GM18502 (cell line): ENCODE measurements around the gene SNX15.

Experiments
- ATAC-seq: cut with Tn5 transposase; IDR thresholded peaks from one replicate; pipeline ENCODE4 v1.9.1; 2021; ENCODE audit warnings: mild to moderate bottlenecking; ENCODE audit not compliant: unreplicated experiment, poor library complexity

The SNX15 gene

DNA sequence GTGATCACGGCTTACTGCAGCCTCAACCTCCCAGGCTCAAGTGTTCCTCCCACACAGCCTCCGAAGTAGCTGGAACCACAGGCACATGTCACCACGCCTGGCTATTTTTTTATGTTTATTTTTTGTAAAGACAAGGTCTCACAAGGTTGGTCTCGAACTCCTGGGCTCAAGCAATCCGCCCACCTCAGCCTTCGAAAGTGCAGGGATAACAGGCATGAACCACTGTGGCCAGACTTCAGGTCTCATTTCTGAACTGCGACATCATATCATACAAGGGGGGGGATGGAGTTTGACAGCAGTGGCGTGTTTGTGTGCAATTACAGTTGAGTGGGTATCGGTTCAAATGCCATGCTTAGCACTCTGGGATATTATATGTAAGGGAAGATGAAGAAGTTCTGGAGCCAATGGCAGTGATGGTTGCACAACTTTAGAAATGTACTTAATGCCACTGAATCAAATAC is 24.2 kb downstream of the SNX15 start:
- ATAC-seq = no peak

DNA sequence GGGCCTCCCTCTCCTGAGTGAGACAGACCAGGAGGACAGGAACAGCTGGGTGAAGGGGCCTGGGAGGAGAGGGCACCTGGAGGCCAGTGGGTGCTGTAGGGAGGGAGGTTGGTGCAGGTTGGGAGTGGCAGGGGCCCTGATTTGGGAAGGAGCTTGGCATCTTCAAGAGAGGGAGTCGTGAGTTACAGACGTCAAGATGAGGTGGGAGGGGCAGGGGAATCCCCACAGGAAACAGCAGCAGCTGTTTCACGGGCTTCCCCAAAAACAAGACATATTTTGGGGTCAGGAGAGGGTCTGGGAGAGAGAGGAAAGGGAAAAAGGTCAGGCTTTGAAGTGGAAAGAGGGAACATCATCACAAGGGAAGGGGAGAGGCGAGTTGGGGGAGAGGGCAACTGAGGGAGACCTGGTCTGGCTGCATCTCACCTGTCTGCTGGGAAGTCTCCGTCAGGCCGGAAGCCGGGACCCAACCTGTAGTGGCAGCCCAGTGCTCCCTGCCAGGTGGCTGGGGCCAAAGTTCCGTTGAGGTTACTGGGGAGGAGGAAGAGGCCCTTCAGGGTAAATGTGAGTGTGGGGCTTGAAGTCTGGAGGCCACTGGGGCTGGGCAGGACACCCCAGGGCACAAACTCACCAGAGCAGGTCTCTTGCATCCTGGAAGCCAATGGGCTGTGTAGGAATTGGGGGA is 26.7 kb downstream of the SNX15 start:
- no peak for ATAC-seq

DNA sequence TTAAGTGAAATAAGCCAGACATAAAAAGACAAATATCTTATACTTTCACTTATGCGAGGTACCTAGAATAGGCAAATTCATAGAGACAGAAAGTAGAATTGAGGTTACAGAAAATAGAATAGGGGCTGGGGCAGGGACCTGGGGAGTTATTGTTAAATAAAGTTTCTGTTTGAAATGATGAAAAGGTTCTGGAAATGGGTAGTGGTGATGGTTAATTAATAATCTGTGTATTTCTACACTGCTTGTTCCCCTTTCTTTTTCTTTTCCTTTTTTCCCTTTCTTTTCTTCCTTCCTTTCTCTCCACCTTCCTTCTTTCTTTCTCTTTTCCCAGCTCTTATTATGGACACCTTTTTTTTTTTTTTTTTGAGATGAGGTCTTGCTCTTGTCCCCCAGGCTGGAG is 28.3 kb downstream of the SNX15 start:
- no peak for ATAC-seq

DNA sequence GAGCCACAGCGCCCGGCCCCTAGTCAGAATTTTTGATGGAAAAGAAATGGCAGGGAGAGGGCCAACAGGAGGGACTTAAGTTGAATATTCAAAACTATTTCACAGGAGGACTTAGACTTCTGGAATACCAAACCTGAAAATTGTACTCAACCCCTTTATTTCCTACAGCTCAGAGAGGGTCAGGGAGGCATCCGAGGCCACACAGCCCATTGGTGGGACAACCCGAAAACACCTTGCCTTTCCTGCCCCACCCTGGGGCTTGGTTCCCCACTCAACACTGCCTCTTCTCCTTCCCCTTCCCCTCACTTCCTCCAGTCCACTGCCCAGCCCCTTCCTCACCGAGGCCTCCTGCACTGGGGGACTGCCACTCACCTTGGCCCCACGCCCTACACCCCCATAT is 29.8 kb downstream of the SNX15 start:
- no peak for ATAC-seq

DNA sequence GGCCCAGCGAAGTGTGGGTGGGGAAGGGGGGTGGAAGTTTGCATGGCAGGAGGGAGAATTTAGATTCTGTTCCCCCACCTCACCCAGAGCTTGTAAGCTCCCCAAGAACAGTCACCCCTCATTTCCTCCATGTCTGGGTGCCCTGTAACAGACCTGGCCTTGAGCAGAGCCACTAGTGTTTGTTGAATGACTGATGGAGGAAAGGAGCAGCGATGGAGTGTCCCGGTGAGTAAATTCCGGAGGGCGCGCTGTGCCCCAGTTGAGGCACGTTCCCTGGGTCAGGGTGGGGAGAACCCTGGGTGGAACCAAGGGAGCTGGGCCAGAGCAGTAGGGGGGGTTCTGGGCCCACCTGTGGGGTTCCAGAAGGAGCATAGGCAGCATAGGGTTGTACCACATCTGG is 30.3 kb downstream of the SNX15 start:
- no peak for ATAC-seq

DNA sequence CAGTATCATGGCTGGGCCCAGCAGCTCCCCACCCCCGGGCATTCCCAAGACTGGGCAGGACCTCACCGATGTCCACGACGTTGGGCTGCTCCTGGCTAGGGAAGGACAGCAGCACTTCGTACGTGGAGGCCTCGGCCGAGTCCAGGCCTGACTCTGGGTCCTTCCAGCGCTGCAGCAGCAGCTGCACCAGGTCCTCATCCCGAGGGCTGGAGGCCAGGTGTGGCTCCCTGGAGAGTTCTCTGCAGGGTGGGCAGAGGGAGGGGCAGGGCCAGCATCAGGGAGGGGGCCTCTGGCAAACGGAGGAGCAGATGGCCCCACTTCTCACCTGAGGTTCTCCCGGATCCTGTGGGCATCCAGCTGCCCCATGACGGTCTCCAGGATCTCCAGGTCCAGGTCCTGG is 30.8 kb downstream of the SNX15 start:
- no peak for ATAC-seq

DNA sequence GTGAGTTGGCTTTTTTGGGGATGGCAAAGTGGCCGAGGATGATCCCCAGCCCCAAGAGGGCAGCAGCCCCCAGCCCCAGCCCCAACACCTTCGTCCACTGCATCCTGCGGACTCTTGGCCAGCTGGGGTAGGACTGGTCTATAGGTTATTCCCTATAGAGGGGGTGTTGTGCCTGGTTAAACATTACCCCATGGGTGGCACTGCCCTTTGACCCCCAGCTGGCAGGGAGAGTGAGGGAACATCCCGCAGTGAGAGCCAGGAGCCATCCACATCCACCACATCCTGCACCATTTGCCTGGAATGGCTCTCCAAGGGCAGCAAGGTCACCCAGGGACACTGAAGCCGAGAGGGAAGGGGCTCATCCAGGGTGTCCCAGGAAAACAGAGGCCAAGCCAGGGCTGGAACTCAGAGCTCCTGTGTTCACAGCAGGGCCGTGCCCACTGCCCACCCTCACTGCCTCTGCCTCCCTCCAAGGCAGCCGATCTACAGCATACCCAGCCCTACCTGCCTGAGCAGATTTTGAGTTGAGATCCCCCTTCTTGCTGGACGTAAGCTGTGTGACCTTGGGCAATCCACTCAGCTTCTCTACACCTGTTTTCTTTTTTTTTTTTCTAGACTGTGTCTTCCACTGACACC is 31.3 kb downstream of the SNX15 start, which contains the start of gene NAALADL1:
NAALADL1 (minus strand) TSS at position 135 of the 636 bp plus-strand sequence; CDS start at position 103, 32 bp downstream.
- ATAC-seq = no peak

DNA sequence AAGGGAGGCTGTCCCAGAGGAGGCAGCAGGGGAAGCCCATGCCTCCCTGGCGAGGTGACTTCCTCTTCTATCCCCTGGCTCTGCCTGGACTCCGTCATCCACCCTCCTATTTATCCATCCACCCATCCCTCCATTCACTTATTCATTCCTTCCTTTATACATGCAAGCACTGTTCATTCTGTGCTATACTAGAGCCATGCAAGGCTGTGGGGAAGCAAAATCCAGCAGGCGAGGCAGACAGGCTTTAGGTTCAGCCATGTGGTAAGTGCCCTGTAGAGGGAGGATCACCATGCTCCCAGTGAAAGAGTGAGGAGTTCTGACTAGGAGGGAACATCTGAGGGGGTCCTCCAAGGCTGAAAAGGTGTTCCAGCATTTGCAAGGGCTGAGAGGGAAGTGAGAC is 32.3 kb downstream of the SNX15 start:
- ATAC-seq = no peak

DNA sequence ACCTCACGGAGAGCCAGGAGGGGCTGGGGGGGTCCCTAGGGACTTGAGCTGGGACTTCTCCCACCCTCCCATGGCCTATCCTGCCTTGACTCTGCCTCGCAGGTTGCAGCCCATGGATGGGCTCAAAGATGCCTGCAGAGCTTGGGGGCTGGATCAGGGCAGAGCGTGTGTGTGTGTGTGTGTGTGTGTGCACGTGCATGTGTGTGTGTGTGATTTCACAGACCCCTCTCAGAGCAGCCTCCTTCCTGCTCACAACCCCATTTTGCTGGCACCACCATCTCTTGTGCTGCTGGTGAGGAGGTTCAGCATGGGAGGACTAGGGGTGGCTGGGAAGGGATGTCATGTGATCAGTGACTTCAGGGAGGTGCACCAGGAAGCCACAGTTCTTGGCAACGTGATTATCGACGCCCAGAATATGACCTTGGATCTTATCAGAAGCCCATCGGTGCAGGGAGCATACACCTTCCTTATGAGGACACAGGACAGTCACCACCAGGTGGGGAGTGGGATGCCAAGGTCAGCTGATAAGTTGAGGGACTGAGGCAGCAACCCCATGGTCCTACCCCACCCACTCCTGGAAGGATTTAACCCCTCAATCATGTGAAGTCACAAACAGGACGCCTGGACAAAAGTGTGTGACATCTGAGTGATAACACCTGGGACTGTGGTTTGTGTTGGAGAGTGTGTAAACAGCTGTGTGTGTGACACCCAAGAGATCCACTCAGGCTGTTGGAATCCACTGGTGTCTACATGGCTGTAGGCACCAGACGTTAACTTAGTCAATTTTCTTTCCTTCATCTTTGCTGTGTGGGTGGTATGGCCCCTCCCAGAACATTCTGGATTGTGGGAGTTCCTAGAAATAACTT is 33.0 kb downstream of the SNX15 start:
- no peak for ATAC-seq

DNA sequence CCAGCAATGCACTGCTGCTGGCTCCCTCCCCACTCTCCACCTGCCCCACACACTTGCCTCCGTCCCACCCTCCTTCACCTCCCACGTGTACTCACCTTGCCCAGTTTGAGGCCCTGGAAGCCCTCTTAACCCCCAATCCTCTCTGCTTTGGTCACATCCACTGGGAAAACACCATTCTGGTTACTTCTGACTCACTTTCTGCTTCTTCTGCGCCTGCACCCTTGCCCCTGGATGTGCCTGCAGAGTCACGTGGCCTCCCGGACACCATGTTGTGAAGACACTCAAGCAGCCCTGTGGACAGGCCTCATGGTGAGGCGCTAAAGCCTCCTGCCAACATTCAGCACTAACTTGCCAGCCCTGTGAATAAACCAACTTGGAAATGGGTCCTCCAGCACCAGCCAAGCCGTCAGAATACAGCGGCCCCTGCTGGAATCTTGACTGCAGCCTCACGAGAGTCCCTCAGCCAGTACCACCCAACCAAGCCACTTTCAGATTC is 33.7 kb downstream of the SNX15 start:
- ATAC-seq = no peak

DNA sequence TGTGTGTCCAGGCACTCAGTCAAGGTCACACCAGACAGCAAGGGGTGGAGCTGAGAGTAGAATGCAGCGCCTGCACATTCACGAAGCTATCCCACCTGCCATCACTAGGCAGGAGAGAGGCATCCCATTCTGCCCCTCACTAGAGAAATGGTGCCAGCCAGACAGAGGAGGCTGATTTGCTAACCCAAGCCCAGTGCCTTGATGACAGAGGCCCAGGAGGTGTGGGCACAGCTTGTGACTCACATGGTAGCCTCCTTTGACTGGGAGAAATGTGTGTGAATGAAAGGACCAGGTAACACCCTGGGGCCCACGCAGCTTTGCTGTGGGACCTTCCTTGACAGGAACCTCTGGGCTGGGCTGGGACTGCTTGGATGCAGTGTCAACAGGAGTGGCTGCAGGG is 36.3 kb downstream of the SNX15 start:
- ATAC-seq = no peak

DNA sequence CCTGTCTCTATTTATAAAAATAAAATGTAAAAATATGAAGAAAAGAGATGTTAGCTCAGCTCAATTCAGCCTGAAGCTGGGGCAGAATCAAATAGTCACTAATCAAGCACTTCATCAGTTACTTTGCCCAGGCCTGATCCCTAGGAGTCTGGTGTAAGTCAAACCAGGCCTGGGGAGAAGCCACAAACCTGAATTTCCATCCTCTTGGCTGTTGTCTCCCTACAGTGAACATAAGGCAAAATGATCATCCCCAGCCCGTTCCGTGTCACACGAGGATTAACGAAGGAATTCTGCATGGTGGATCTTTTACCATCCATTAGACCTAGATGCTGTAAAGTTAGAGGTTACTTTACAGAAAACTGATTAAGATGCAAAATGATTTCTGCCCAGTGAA is 37.6 kb downstream of the SNX15 start:
- no peak for ATAC-seq

DNA sequence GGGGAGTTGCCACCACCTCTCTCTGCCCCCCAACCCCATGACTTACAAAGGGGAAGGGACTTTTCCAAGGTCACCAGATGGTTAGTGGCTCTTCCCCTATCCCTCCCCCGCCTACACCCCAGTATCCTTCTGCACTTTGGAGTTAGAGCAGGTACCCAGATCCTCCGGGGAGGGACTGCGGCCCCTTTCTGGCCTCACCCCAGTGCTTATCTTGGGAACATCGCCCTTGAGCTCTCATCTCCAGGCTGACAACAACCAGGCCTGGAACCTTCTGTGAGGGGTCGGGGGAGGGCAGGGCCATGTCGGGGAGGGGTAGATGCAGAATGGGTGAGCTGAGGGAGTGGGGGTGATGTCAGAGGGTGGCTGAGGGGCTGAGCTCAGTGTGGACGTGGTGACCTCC is 38.6 kb downstream of the SNX15 start:
- no peak for ATAC-seq

DNA sequence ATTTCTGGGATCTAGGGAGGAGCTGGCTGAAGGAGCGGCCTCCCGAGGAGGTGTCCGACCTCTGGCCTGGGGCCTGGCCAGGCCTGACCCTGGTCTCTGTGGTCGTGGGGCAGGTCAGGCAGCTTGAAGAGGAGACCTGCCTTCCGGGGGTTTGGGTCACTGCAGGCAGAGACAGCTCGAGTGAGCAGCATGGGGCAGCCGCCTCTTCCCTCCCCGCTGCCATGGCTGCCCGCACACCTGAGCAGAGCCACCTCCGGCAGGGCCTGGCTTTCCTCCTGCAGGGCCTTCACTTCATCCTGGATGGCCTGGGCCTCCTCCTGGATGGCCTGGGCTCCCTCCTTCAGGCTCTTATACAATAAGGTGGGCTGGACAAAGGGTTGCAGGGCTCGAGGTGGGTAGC is 39.1 kb downstream of the SNX15 start:
- ATAC-seq = no peak

DNA sequence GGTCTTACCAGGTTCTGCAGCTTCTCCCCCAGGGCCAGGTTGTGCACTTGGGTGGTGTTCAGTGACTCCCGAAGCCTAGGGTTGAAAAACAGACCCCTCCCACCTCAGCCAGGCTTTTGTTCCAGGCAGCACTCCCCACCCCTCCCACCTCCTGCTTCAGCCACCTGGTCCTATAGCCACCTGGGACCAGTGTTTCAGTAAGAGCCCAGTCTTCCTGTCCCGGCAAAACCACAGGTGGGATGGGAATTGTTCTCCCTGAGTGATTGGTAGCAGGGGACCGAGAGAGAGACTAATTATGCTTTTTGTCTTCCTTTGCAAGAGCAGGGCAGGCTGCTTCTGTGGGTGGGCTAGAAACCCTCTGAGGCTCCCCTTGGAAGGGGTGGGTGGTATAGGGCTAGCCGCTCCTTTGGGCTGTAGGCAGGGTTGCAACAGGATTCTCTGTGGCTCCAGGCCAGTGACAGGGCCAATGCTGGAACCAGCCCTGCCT is 39.6 kb downstream of the SNX15 start:
- no peak for ATAC-seq

DNA sequence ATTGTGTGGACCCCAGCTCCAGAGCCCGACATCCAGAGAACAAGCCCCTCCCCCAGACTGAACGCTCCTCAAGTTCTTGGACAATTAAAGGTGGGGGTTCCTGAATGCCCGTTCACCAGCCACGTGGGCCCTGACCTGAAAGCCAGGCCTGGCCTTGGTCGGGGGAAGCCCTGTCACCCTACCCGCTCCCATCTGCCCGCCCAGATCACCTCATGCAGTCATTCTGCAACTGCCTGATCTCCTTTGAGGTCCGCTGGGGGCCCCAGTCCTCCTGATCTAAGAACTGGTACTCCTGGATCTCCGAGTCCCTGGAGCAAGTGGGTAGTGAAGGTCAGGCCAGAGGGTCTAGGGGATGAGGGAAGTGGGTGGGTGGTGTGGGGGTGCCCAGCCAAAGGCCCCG is 40.2 kb downstream of the SNX15 start:
- no peak for ATAC-seq

DNA sequence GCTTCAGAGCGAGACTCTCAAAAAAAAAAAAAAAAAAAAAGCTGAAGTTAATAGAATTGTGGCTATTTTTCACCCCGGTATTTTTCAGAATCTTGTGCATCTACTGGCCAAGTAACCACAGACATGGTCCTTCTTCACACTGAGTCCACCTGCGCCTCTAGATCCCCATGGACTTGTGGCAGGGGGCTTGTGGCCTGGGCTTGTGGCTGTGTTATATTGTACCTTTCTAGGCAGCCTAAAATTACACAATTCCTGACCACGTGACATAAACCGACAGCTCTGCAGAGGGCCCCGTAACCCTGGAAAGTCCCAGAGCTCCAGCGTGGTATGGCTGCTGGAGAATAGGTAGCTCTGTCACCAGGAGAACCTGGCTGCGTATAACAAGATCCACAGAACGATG is 42.0 kb downstream of the SNX15 start:
- no peak for ATAC-seq

DNA sequence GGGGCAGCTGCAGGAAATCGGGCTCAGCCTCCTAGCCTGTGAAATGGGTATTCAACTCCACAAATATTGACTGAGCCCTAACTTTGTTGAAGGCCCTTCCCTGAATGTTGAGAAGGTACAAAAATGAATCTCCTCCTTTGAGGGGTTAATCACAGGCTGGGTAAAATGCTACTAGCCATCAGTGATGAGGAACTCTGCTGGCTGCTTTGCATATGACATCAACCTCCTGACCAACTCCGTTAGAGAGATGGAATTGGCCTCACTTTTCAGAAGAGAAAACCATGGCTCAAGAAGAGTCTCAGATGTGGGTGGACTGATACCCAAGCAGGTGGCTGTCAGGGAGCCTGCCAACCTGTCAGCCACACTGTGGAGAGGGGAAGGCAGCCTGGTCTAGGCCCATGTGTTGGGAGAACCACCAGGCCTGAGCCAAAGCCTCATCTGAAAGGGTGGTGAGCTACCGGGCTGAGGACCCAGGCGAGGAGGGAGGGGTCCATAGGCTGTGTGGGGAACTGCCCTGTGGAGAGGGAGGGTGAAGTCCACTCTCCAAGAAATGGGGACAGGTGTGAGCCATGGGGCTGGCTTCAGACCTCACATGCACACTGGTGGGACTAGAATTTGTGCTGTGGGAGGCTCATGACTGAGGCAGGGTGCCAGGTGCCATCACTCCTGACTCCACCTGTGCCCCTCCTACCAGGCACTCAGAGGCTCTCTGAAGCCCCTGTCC is 44.8 kb downstream of the SNX15 start:
- no peak for ATAC-seq

DNA sequence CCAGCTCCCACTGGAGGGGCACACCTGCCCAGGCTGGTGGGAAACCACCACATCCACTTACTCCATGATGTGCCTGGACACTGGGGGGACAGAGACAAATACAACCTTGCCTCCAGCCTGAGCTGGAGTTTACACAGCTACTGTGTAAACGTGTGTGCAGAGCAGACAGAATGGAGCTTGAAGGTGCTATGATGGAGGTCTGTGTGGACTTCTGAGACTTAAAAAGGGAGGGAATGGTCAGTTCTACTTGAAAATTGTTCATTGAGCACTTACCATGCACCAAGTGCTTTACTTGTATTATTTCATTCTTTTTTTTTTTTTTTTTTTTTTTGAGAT is 45.4 kb downstream of the SNX15 start:
- ATAC-seq = no peak

DNA sequence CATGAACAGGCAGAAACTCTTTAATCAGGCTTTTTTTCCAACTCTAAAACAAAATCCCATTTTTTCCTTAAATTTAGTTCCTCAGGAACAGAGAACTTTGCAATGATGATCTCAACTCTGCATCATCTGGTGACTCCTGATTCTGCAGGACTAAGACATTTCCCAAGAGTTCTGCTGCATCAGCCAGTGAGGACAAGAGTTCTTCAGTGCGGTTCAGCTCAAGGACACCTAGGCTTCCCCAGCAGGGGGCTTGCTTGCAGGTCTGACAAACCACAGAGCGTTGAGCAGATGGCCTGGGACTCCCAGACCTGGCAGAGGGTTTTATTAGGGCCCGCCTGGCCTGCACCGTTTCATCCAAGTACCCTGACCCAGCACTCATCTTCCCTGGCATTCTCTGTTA is 50.2 kb downstream of the SNX15 start:
- ATAC-seq = no peak
